GM12878 (cell line): ENCODE results near the gene ASIP. TPM values are rescaled to one million over a fixed set of nuclear protein-coding genes. Genes with fewer than 3 reads are reported as not detected.

Experiments used
- ATAC-seq: fragments of 200-7000 bp; cut with Tn5 transposase; 3 replicates; pipeline ENCODE4 v1.9.1; 2020; ENCODE audit warnings: mild to moderate bottlenecking, moderate library complexity
- Bru-seq: library from RNA; stranded (reverse); fragments of 400-500 nt; gene quantifications from one replicate; lab custom pipeline; 2021; lab: Mats Ljungman, UMichigan
- BruChase-seq, 2 experiments: library from RNA; stranded (reverse); fragments of 400-500 nt; gene quantifications; one replicate each; lab custom pipeline; 2021; lab: Mats Ljungman, UMichigan
- BruUV-seq: library from RNA; stranded (reverse); fragments of 400-500 nt; replicated peaks from 2 replicates; lab custom pipeline; 2021; lab: Mats Ljungman, UMichigan
- CTCF ChIA-PET: fragments of 300-600 bp; sonication (Branson Sonifier 250); formaldehyde crosslinking; extraction: SDS; loops from one replicate; lab custom pipeline; 2021; ENCODE audit warnings: inconsistent platforms; lab: Yijun Ruan, JAX
- POLR2A ChIA-PET: fragments of 350-600 bp; formaldehyde crosslinking; extraction: SDS; loops from one replicate; lab custom pipeline; 2021; ENCODE audit warnings: inconsistent platforms; lab: Charles Lee
- RAD21 ChIA-PET: fragments of 300-600 bp; sonication (Branson Sonifier 250); formaldehyde crosslinking; loops from one replicate; lab custom pipeline; 2023; ENCODE audit warnings: antibody characterized with exemption; ENCODE audit not compliant: unreplicated experiment; lab: Charles Lee
- SMC1A ChIA-PET: fragments of 300-600 bp; sonication (Branson Sonifier 250); formaldehyde crosslinking; loops from one replicate; lab custom pipeline; 2023; ENCODE audit not compliant: unreplicated experiment, uncharacterized antibody; lab: Charles Lee
- DNase-seq: peaks from one replicate; pipeline ENCODE4 v3.0.0-alpha.2; 2011; ENCODE audit warnings: low read depth, low spot score
- FAIRE-seq: peaks from 3 replicates; lab custom pipeline; 2011; peaks lifted over from hg19 to GRCh38; lab: Jason Lieb, UNC
- H2AFZ ChIP-seq: 2 replicates; pipeline ENCODE4 v1.6.0; 2011; ENCODE audit warnings: low read depth, low read length, control low read depth; ENCODE audit not compliant: control insufficient read depth
- H3K27ac ChIP-seq: 2 replicates; pipeline ENCODE4 v1.5.1; 2011; ENCODE audit warnings: control low read depth; ENCODE audit not compliant: control insufficient read depth, insufficient read depth
- H3K27me3 ChIP-seq, 2 experiments: replicated peaks in 1 of 2; 2 replicates each; pipeline versions ENCODE4 v1.6.0 to v1.6.1; 2011; ENCODE audit warnings: low read length in 1 of 2; ENCODE audit not compliant: control insufficient read depth in 2 of 2, insufficient read depth in 2 of 2
- H3K36me3 ChIP-seq, 2 experiments: 2 replicates each; pipeline ENCODE4 v1.5.1; 2011; ENCODE audit warnings: low read length in 1 of 2; ENCODE audit not compliant: control insufficient read depth in 2 of 2, insufficient read depth in 2 of 2
- H3K4me1 ChIP-seq: 2 replicates; pipeline ENCODE4 v1.6.1; 2011; ENCODE audit warnings: mild to moderate bottlenecking, low read length, moderate library complexity, mixed read lengths; ENCODE audit not compliant: control insufficient read depth, insufficient read depth
- H3K4me2 ChIP-seq: 2 replicates; pipeline ENCODE4 v1.6.0; 2011; ENCODE audit warnings: control low read depth; ENCODE audit not compliant: control insufficient read depth, insufficient read depth
- H3K4me3 ChIP-seq: fragments of 200-600 bp; sonication (generic); 2 replicates; pipeline ENCODE4 v1.5.1; 2016
- H3K79me2 ChIP-seq: 2 replicates; pipeline ENCODE4 v1.6.0; 2011; ENCODE audit warnings: low read length; ENCODE audit not compliant: control insufficient read depth, insufficient read depth
- H3K9ac ChIP-seq: 2 replicates; pipeline ENCODE4 v1.8.0; 2011; ENCODE audit warnings: low read length, control low read depth, mixed read lengths; ENCODE audit not compliant: control insufficient read depth, insufficient read depth
- H3K9me3 ChIP-seq: replicated peaks from 3 replicates; pipeline ENCODE4 v1.5.1; 2011; ENCODE audit warnings: mild to moderate bottlenecking, low read length; ENCODE audit not compliant: control insufficient read depth, insufficient read depth
- H4K20me1 ChIP-seq: 2 replicates; pipeline ENCODE4 v1.6.0; 2011; ENCODE audit not compliant: control insufficient read depth, insufficient read depth
- IKZF2 ChIP-seq, 2 experiments: fragments of 450-650 bp; IDR thresholded peaks; 2 replicates each; pipeline ENCODE4 v1.6.1; 2017; ENCODE audit warnings: mild to moderate bottlenecking in 2 of 2, moderate library complexity in 2 of 2
- RUNX3 ChIP-seq: IDR thresholded peaks from 2 replicates; pipeline ENCODE4 v1.6.1; 2012; ENCODE audit warnings: low read length, inconsistent platforms
- TCF12 ChIP-seq: IDR thresholded peaks from 2 replicates; pipeline ENCODE4 v1.6.1; 2011; ENCODE audit warnings: low read depth, mild to moderate bottlenecking, low read length
- TCF7 ChIP-seq: IDR thresholded peaks from 2 replicates; pipeline ENCODE4 v1.6.1; 2014; ENCODE audit warnings: antibody characterized with exemption, borderline replicate concordance
- WGBS: methylation state at CpG from one replicate; pipeline ENCODE4 v1.1.6; 2016; ENCODE audit warnings: low lambda C conversion rate; ENCODE audit not compliant: insufficient replicate concordance, insufficient coverage; ENCODE audit errors: missing lambda C conversion rate; 5-methylcytosine and 5-hydroxymethylcytosine counted together
- in situ Hi-C: fragments of 300-500 bp; cut with MboI; formaldehyde crosslinking; loops from 9 replicates; pipeline ENCODE4 v1.14.3; 2018; ENCODE audit warnings: mixed read lengths
- intact Hi-C: fragments of 100-400 bp; cut with micrococcal nuclease; formaldehyde crosslinking; loops from one replicate; pipeline ENCODE4 v1.14.2; 2022; ENCODE audit not compliant: unreplicated experiment
- long read RNA-seq, 2 experiments: library from polyadenylated mRNA; unstranded; transcript quantifications; one replicate each; pipeline ENCODE4 v2.0.0, GENCODE V29; 2019 to 2020
- polyA minus RNA-seq, 3 experiments: library from RNA; depleted of rRNA, polyadenylated mRNA; stranded (reverse); fragments of >200 nt; gene quantifications; 2 replicates each; pipeline ENCODE4 v1.2.3, GENCODE V29; 2011
- polyA plus RNA-seq, 11 experiments: library from polyadenylated mRNA; depleted of rRNA in 4 of 11; unstranded in 6 of 11; stranded (reverse) in 5 of 11; fragments of >200 nt; fragmentation: Nextera tagmentation in 4 of 11; fragmentation: Illumina TruSeq in 1 of 11; extraction: Ambion mirVana in 4 of 11; extraction: Trizol in 1 of 11; gene quantifications; 1 replicate in 1 of 11; 2 replicates in 10 of 11; pipeline versions ENCODE4 v1.2.1 to v1.2.3, GENCODE V29; 2011 to 2016; ENCODE audit warnings: inconsistent platforms in 2 of 11, missing spikeins in 2 of 11, low read depth in 1 of 11
- total RNA-seq, 4 experiments: library from RNA; depleted of rRNA in 3 of 4; stranded (reverse); fragments of >200 nt in 3 of 4; fragmentation: Illumina TruSeq in 1 of 4; extraction: Trizol in 1 of 4; gene quantifications; 2 replicates each; pipeline versions ENCODE4 v1.2.1 to v1.2.3, GENCODE V29; 2013 to 2021

Gene ASIP
- not detected in 2 replicates for total RNA-seq (2013; cell fraction: nucleolus; rRNA removed)
- total RNA-seq (2014; rRNA removed) (not detected in 2 replicates), total RNA-seq (2014; rRNA removed; fragmentation: Illumina TruSeq; extraction: Trizol) (not detected in 2 replicates), total RNA-seq (2021) (not detected in 2 replicates), polyA plus RNA-seq (2011; rRNA removed) (not detected in 2 replicates), polyA plus RNA-seq (2014; fragmentation: Illumina TruSeq; extraction: Trizol) (not detected in 2 replicates), polyA plus RNA-seq (2014; fragmentation: Nextera tagmentation; extraction: Ambion mirVana) (not detected), polyA plus RNA-seq (2014; rRNA removed) (0.29 TPM in 1 of 2 replicates, not detected in the other), polyA plus RNA-seq (2016; fragmentation: Nextera tagmentation; extraction: Ambion mirVana) (not detected), polyA minus RNA-seq (2011; rRNA and poly(A)+ RNA removed) (not detected in 2 replicates), Bru-seq, nascent RNA (not detected), BruChase-seq, experiment 1, labeled RNA remaining after a 6-hour chase (not detected), BruChase-seq, experiment 2, labeled RNA remaining after a 2-hour chase (percentile 1 among the genes with signal in this experiment)
- not detected for polyA plus RNA-seq (2011; ENCODE audit: low read depth)
- not detected in 2 replicates for polyA plus RNA-seq (2011; cell fraction: cytosol; rRNA removed)
- not detected in 2 replicates for polyA plus RNA-seq (2011; cell fraction: nucleus; rRNA removed)
- not detected in 2 replicates for polyA plus RNA-seq (2012)
- not detected in 2 replicates for polyA minus RNA-seq (2011; cell fraction: cytosol; rRNA and poly(A)+ RNA removed)
- polyA minus RNA-seq (2011; cell fraction: nucleus; rRNA and poly(A)+ RNA removed), result not detected in 2 replicates
- long read RNA-seq, experiment 1, result 0 reads
- long read RNA-seq, experiment 2, result 0 reads

- TF ChIP-seq TCF7 (peak; percentile 47; the same call in 1 of the 2 replicates), IKZF2 (IDR thresholded peaks at IDR 0.05) (peak in 1 of 2 experiments; percentile 13; a peak in 1 of 4 replicates), RUNX3 (peak; percentile 34; the same call in 1 of the 2 replicates), TCF12 (no peak)
- TF ChIP-seq, all 136 proteins: peak for 3
- no peak for DNase-seq
- ChIA-PET RAD21 (interaction anchor here (1.4 kb wide), 1 partner anchor 62 kb away, joined by 3 read pairs; no protein-coding TSS in a partner anchor), CTCF (interaction anchor here (1.0 to 1.2 kb wide), 3 partner anchors 15 to 50 kb away, joined by 4 read pairs; no protein-coding TSS in a partner anchor), SMC1A (interaction anchor here (1.6 to 1.8 kb wide), 3 partner anchors 8 to 466 kb away, joined by 3 to 5 read pairs (median 4); no protein-coding TSS in a partner anchor), POLR2A (no interaction called here)
- Histone ChIP-seq H4K20me1 (no peaks in the 10 kb centered on the region), H3K36me3 (no peaks in the 10 kb centered on the region), H3K27me3 (no peaks in the 10 kb centered on the region; a peak in 1 of 4 replicates), H2AFZ (peak within 1 kb of the TSS; percentile 18; the same call in 1 of the 2 replicates), H3K4me3 (no peak within 1 kb of the TSS), H3K4me2 (peak within 1 kb of the TSS; percentile 22; the same call in 1 of the 2 replicates), H3K27ac (no peak within 1 kb of the TSS), H3K9ac (no peak within 1 kb of the TSS), H3K79me2 (no peaks in the 10 kb centered on the region), H3K9me3 (no peaks in the 10 kb centered on the region; the same call in 1 of the 3 replicates), H3K4me1 (no peaks in the 10 kb centered on the region; the same call in 1 of the 2 replicates)
- intact Hi-C loops, result no loop called here
- BruUV-seq, result no TSS peak
- 48% methylated on average over 9 of the region's 9 CpGs for WGBS
- FAIRE-seq, result no peak
- in situ Hi-C loops, result no loop called here
- no peak for ATAC-seq
Measured at GRCh38 chr20:34240693-34241615, at the start of gene ASIP. Gene ASIP, plus strand, starts transcription at chr20:34241423. Its CDS starts 18,952 bp downstream, at chr20:34260375.
